H1 (cell line): ENCODE measurements around the gene CD68.

ENCODE experiments used
- EZH2 ChIP-seq: fragments of 200-600 bp; sonication (generic); IDR thresholded peaks from 2 replicates; pipeline ENCODE4 v1.7.1; 2012; ENCODE audit warnings: low read depth, mild to moderate bottlenecking, moderate library complexity, low read length, inconsistent platforms; ENCODE audit not compliant: severe bottlenecking
- POLR2A ChIP-seq, 2 experiments: IDR thresholded peaks; 1 replicate in 1 of 2; 2 replicates in 1 of 2; pipeline ENCODE4 v1.6.1; 2011; ENCODE audit warnings: low read depth in 2 of 2, low read length in 2 of 2, mild to moderate bottlenecking in 2 of 2; ENCODE audit errors: control extremely low read depth in 1 of 2
- POLR2AphosphoS5 ChIP-seq: IDR thresholded peaks from 2 replicates; pipeline ENCODE4 v1.6.1; 2011; ENCODE audit warnings: low read depth, low read length
- TBP ChIP-seq: IDR thresholded peaks from 2 replicates; pipeline ENCODE4 v1.6.1; 2011; ENCODE audit warnings: low read depth, low read length, improper control_type of control experiment
- TF ChIP-seq, protein P1 (sequence below), 3 experiments: IDR thresholded peaks; 1 replicate in 2 of 3; 2 replicates in 1 of 3; pipeline versions ENCODE4 v1.5.1 to v1.6.1; 2011; ENCODE audit warnings: low read length in 3 of 3, mild to moderate bottlenecking in 3 of 3, inconsistent platforms in 2 of 3, low read depth in 1 of 3, moderate library complexity in 1 of 3; ENCODE audit not compliant: insufficient read depth in 1 of 3; ENCODE audit errors: control extremely low read depth in 1 of 3

DNA sequence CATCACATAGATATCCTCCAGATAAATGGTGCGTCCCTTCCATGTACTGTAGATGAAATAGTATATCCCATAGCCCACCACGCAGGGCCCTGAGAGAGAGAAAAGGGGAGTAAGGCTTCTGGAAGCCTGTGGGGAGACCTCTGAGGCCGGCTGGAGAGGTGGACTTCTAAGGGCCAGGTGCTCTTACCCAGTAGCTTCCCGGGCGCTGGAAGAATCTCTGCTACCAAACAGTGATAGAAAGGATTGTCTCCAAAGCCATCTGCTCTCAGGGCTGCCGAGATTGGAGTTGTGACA lies 47.5 kb downstream of the CD68 start:
- no peak for TF ChIP-seq POLR2AphosphoS5
- TF ChIP-seq EZH2, result no peak
- TF ChIP-seq, protein P1, sequence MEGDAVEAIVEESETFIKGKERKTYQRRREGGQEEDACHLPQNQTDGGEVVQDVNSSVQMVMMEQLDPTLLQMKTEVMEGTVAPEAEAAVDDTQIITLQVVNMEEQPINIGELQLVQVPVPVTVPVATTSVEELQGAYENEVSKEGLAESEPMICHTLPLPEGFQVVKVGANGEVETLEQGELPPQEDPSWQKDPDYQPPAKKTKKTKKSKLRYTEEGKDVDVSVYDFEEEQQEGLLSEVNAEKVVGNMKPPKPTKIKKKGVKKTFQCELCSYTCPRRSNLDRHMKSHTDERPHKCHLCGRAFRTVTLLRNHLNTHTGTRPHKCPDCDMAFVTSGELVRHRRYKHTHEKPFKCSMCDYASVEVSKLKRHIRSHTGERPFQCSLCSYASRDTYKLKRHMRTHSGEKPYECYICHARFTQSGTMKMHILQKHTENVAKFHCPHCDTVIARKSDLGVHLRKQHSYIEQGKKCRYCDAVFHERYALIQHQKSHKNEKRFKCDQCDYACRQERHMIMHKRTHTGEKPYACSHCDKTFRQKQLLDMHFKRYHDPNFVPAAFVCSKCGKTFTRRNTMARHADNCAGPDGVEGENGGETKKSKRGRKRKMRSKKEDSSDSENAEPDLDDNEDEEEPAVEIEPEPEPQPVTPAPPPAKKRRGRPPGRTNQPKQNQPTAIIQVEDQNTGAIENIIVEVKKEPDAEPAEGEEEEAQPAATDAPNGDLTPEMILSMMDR (IDR thresholded peaks at IDR 0.05; ENCODE audit: control extremely low read depth in 1 of 3, insufficient read depth in 1 of 3, low read depth in 1 of 3, low read length in 3 of 3), result no peak
- TF ChIP-seq POLR2A (IDR thresholded peaks at IDR 0.05; ENCODE audit: control extremely low read depth in 1 of 2, low read depth in 2 of 2, low read length in 2 of 2), result no peak
- TF ChIP-seq TBP, result no peak
